BJ (cell line): ENCODE data around the gene OR6P1. TPM values are rescaled to one million over a fixed set of nuclear protein-coding genes. Genes with fewer than 3 reads are reported as not detected.

Experiments
- CTCF ChIA-PET: fragments of 350-600 bp; formaldehyde crosslinking; extraction: SDS; loops from one replicate; lab custom pipeline; 2021; ENCODE audit warnings: antibody characterized with exemption, inconsistent platforms; lab: Yijun Ruan, JAX
- POLR2A ChIA-PET: fragments of 300-600 bp; sonication (Branson Sonifier 250); formaldehyde crosslinking; extraction: SDS; loops from one replicate; lab custom pipeline; 2021; ENCODE audit warnings: antibody characterized with exemption; lab: Charles Lee
- DNase-seq: peaks from one replicate; pipeline ENCODE4 v3.0.0-alpha.2; 2011; ENCODE audit warnings: low read depth
- H3K27me3 ChIP-seq: 2 replicates; pipeline ENCODE4 v1.6.0; 2011; ENCODE audit warnings: low read length; ENCODE audit not compliant: control insufficient read depth, insufficient read depth
- H3K36me3 ChIP-seq: 2 replicates; pipeline ENCODE4 v1.5.1; 2011; ENCODE audit warnings: low read length; ENCODE audit not compliant: control insufficient read depth, insufficient read depth
- H3K4me3 ChIP-seq: 2 replicates; pipeline ENCODE4 v1.5.1; 2011; ENCODE audit warnings: low read depth, mild to moderate bottlenecking, control low read depth, low read length
- polyA minus RNA-seq: library from RNA; depleted of rRNA, polyadenylated mRNA; stranded (reverse); fragments of >200 nt; gene quantifications from 2 replicates; pipeline ENCODE4 v1.2.3, GENCODE V29; 2011; rRNA and poly(A)+ RNA removed
- polyA plus RNA-seq: library from polyadenylated mRNA; depleted of rRNA; stranded (reverse); fragments of >200 nt; gene quantifications from 2 replicates; pipeline ENCODE4 v1.2.3, GENCODE V29; 2011; rRNA removed
- TF ChIP-seq, protein P1 (sequence below): IDR thresholded peaks from 2 replicates; pipeline ENCODE4 v1.5.1; 2011; ENCODE audit warnings: low read depth, mild to moderate bottlenecking, control low read depth, inconsistent platforms, low read length, moderate library complexity; ENCODE audit not compliant: insufficient read depth

The OR6P1 gene, protein sequence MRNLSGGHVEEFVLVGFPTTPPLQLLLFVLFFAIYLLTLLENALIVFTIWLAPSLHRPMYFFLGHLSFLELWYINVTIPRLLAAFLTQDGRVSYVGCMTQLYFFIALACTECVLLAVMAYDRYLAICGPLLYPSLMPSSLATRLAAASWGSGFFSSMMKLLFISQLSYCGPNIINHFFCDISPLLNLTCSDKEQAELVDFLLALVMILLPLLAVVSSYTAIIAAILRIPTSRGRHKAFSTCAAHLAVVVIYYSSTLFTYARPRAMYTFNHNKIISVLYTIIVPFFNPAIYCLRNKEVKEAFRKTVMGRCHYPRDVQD
- not detected in 2 replicates for polyA plus RNA-seq
- polyA minus RNA-seq: not detected in 2 replicates

DNA sequence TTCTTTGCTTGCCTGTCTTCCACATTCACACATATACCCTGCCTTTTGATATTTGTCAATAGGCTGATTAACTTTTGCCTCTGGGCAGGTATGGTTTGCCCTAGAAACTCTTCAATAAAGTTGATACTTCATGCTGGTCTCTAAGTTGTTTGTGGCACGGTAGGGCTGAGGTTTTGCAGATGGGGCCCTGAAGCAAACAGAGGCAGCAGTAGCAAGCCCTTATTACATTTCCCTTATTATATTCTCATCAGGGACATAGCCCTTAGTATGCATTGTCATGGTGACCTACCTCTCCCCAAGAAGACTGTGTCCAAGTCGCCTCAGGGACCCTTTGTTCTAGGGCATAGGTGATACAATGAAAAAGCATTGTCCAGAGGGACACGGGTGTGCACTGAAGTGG lies at the start of gene OR6P1:
TSS of gene OR6P1 (minus strand) at position 101 of the 400 bp plus-strand sequence. CDS start 6,976 bp downstream, outside the sequence.
- ChIA-PET POLR2A (no interaction called here), CTCF (interaction anchor here (1.0 kb wide), 1 partner anchor 18 kb away, joined by 3 read pairs; no protein-coding TSS in a partner anchor)
- DNase-seq: no peak
- TF ChIP-seq, protein P1, sequence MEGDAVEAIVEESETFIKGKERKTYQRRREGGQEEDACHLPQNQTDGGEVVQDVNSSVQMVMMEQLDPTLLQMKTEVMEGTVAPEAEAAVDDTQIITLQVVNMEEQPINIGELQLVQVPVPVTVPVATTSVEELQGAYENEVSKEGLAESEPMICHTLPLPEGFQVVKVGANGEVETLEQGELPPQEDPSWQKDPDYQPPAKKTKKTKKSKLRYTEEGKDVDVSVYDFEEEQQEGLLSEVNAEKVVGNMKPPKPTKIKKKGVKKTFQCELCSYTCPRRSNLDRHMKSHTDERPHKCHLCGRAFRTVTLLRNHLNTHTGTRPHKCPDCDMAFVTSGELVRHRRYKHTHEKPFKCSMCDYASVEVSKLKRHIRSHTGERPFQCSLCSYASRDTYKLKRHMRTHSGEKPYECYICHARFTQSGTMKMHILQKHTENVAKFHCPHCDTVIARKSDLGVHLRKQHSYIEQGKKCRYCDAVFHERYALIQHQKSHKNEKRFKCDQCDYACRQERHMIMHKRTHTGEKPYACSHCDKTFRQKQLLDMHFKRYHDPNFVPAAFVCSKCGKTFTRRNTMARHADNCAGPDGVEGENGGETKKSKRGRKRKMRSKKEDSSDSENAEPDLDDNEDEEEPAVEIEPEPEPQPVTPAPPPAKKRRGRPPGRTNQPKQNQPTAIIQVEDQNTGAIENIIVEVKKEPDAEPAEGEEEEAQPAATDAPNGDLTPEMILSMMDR: no peak
- Histone ChIP-seq H3K4me3 (no peak within 1 kb of the TSS), H3K36me3 (no peaks in the 10 kb centered on the region), H3K27me3 (no peaks in the 10 kb centered on the region)

DNA sequence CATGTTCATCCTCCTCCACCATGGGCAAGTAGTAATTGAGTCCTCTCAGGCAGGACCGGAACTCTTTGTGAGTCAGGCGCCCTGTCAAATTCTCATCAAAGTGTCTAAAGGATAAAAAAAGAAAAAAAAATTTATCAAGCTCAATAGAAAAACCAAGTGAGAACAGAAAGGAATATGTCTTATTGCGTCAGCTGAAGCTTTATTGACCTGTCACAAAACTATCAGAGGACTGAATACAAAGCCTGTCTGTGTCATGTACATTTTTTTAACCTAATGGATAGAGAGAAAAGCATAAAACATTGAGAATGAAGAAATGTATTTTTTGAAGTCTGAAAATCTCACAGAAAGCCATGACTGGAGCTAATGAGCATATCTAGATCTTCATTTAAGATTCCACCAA lies 43.4 kb upstream of the OR6P1 start:
- DNase-seq: no peak
- Histone ChIP-seq H3K36me3 (no peaks in the 10 kb centered on the region), H3K27me3 (no peaks in the 10 kb centered on the region), H3K4me3 (no peak overlapping the region)
- POLR2A ChIA-PET: no interaction called here
- TF ChIP-seq, protein P1: no peak
- CTCF ChIA-PET: no interaction called here

DNA sequence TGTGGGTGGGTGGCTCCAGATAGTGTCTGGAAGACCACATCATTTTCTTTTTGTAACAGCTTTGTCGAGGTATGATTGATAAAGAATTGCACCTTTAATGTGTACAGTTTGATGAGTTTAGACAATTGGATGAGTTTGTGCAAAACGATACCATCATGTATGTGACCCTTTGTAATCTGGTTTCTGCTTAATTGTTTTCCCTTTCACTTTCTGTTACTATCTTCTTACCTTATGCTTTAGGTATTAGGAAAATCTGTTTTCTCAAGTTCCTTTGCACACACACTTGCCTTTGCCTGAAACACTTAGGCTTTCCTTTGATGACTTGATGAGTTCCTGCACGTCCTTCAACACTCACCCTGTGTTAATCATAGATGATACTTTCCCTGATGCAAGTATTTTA lies 41.5 kb upstream of the OR6P1 start:
- ChIA-PET CTCF (no interaction called here), POLR2A (interaction anchor here (0.6 kb wide), 1 partner anchor 22 kb away, joined by 11 read pairs; no protein-coding TSS in a partner anchor)
- TF ChIP-seq, protein P1: no peak
- no peak overlapping the region for H3K4me3 ChIP-seq
- H3K27me3 ChIP-seq: no peaks in the 10 kb centered on the region
- no peak for DNase-seq
- no peaks in the 10 kb centered on the region for H3K36me3 ChIP-seq

DNA sequence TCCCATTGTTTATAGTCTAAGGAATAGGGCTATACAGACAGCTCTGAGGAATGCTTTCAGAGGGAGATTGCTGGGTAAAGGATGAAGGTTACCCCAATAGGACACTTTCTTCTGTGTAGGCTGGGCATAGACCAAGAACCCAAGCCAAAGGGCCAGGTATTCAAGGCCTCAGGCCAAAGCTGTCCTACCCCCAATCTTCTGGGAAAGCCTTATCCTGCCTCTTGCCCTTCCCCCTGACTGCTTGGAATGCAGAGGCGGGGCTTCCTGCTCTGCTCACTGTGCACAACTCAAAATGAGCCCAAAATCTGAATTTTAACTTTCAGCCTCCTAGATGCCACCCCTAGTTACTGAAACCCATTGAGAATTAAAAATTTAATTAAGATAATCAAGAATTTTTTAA lies 36.9 kb upstream of the OR6P1 start:
- TF ChIP-seq, protein P1: no peak
- ChIA-PET POLR2A (no interaction called here), CTCF (no interaction called here)
- no peaks in the 10 kb centered on the region for H3K27me3 ChIP-seq
- no peaks in the 10 kb centered on the region for H3K36me3 ChIP-seq
- H3K4me3 ChIP-seq: no peak overlapping the region
- no peak for DNase-seq

DNA sequence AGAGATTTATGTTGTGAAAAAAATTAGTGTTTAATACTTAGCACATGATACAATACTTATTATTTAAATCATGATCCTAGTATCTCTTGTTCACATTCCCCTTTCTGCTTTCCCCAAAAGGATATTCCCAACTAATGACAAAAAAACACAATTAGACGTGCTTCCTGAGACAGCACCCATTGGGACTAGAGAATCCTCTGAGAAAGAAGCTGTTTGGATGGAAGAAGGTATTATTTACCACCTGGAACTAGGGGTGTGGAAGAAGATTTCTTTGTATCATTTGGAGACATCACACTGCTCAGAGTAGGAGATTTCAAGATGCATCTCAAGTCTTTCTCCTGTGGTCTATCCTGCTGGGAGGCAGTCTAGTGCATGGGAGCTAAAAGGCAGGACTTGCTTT lies 34.6 kb upstream of the OR6P1 start, which contains the start of gene OR10Z1:
TSS of gene OR10Z1 (plus strand) at position 301 of the 400 bp plus-strand sequence. CDS start 1,171 bp downstream, outside the sequence.
- ChIA-PET CTCF (no interaction called here), POLR2A (no interaction called here)
- Histone ChIP-seq H3K27me3 (no peaks in the 10 kb centered on the region), H3K4me3 (no peak within 1 kb of the TSS), H3K36me3 (no peaks in the 10 kb centered on the region)
- DNase-seq: no peak
- TF ChIP-seq, protein P1: no peak
